Umbilical cord (tissue), 1 donor: Measurements from ENCODE around the gene CITED4. TPM values are rescaled to one million over a fixed set of nuclear protein-coding genes. Genes with fewer than 3 reads are reported as not detected.

ENCODE experiments used
- total RNA-seq: library from RNA; depleted of rRNA; stranded (reverse); fragments of >200 nt; gene quantifications from one replicate; pipeline ENCODE4 v1.2.3, GENCODE V29; 2014; ENCODE audit warnings: low replicate concordance; ENCODE audit not compliant: insufficient read depth

Gene CITED4
- total RNA-seq, 1 donor from 2014 or later: 2.2 TPM

Other genes starting within 250 kb of the CITED4 start
- gene RIMS3, start 196.7 kb downstream of the CITED4 start, total RNA-seq: 5.8 TPM
- 38.0 TPM for gene NFYC, start 170.7 kb downstream of the CITED4 start, total RNA-seq
- 3.4 TPM for gene KCNQ4, start 78.6 kb downstream of the CITED4 start, total RNA-seq
- 35.2 TPM for gene CTPS1, start 117.3 kb upstream of the CITED4 start, total RNA-seq
- 1.9 TPM for gene SLFNL1, start 159.4 kb upstream of the CITED4 start, total RNA-seq